GM18907 (cell line): ENCODE data around the gene ADAMTSL3.

ENCODE experiments used
- ATAC-seq: cut with Tn5 transposase; IDR thresholded peaks from one replicate; pipeline ENCODE4 v1.9.1; 2021; ENCODE audit warnings: mild to moderate bottlenecking, moderate library complexity; ENCODE audit not compliant: unreplicated experiment

Gene ADAMTSL3

GRCh38 chr15:83813682-83814081 lies 159.8 kb downstream of the ADAMTSL3 start:
- ATAC-seq, result no peak

- ATAC-seq, result no peak
Observed at GRCh38 chr15:83815506-83815905, 161.6 kb downstream of the ADAMTSL3 start.

GRCh38 chr15:83816124-83816883 lies 162.4 kb downstream of the ADAMTSL3 start:
- no peak for ATAC-seq

GRCh38 chr15:83818591-83818990 lies 164.7 kb downstream of the ADAMTSL3 start:
- ATAC-seq, result no peak

GRCh38 chr15:83830381-83830780 lies 176.5 kb downstream of the ADAMTSL3 start:
- ATAC-seq, result no peak

- no peak for ATAC-seq
Observed at GRCh38 chr15:83833569-83833968, 179.6 kb downstream of the ADAMTSL3 start.

GRCh38 chr15:83835479-83835878 lies 181.6 kb downstream of the ADAMTSL3 start:
- no peak for ATAC-seq

- ATAC-seq, result no peak
Observed at GRCh38 chr15:83837945-83838571, 184.1 kb downstream of the ADAMTSL3 start.

GRCh38 chr15:83838763-83839162 lies 184.8 kb downstream of the ADAMTSL3 start:
- no peak for ATAC-seq

GRCh38 chr15:83842281-83842680 lies 188.4 kb downstream of the ADAMTSL3 start:
- no peak for ATAC-seq

- no peak for ATAC-seq
Observed at GRCh38 chr15:83843471-83843871, 189.5 kb downstream of the ADAMTSL3 start.

- ATAC-seq, result no peak
Observed at GRCh38 chr15:83844742-83845141, 190.8 kb downstream of the ADAMTSL3 start.

GRCh38 chr15:83845230-83845629 lies 191.3 kb downstream of the ADAMTSL3 start:
- no peak for ATAC-seq

GRCh38 chr15:83846847-83847246 lies 192.9 kb downstream of the ADAMTSL3 start:
- no peak for ATAC-seq

- no peak for ATAC-seq
Observed at GRCh38 chr15:83848315-83849050, 194.6 kb downstream of the ADAMTSL3 start.

- no peak for ATAC-seq
Observed at GRCh38 chr15:83850015-83850414, 196.1 kb downstream of the ADAMTSL3 start.

- ATAC-seq, result no peak
Observed at GRCh38 chr15:83850501-83851245, 196.8 kb downstream of the ADAMTSL3 start.

GRCh38 chr15:83853232-83853631 lies 199.3 kb downstream of the ADAMTSL3 start:
- no peak for ATAC-seq

- no peak for ATAC-seq
Observed at GRCh38 chr15:83854321-83854720, 200.4 kb downstream of the ADAMTSL3 start.

- ATAC-seq, result no peak
Observed at GRCh38 chr15:83854950-83855707, 201.2 kb downstream of the ADAMTSL3 start.
